Esophagus muscularis mucosa (tissue), 4 donors: Measurements from ENCODE around the gene MRPL58. TPM values are rescaled to one million over a fixed set of nuclear protein-coding genes. Genes with fewer than 3 reads are reported as not detected.
"Not testable (repeated sequence)": the region's sequence is repeated elsewhere in the genome, so short reads cannot be mapped to it uniquely, and the experiment has no call there.

ENCODE experiments used
- DNase-seq: peaks from one replicate; pipeline ENCODE4 v3.0.0-alpha.2; 2017; ENCODE audit errors: extremely low spot score
- H3K27ac ChIP-seq, 4 donors: fragments of 200-600 bp; sonication (generic); replicated peaks in 1 of 4; 1 replicate in 3 of 4; 2 replicates in 1 of 4; pipeline ENCODE4 v1.5.1; 2016 to 2019; ENCODE audit warnings: mild to moderate bottlenecking in 1 of 4
- H3K27me3 ChIP-seq, 4 donors: fragments of 200-600 bp; sonication (generic); one replicate each; pipeline versions ENCODE4 v1.5.1 to v1.6.0; 2016 to 2019
- H3K36me3 ChIP-seq, 4 donors: fragments of 200-600 bp; sonication (generic); one replicate each; pipeline ENCODE4 v1.5.1; 2016 to 2019
- H3K4me1 ChIP-seq, 4 donors: fragments of 200-600 bp; sonication (generic); one replicate each; pipeline ENCODE4 v1.5.1; 2016 to 2019
- H3K4me3 ChIP-seq, 4 donors: fragments of 200-600 bp; sonication (generic); 1 replicate in 2 of 4; 2 replicates in 2 of 4; pipeline ENCODE4 v1.5.1; 2016 to 2019; ENCODE audit warnings: mild to moderate bottlenecking in 4 of 4, moderate library complexity in 1 of 4
- H3K9me3 ChIP-seq, 4 donors: fragments of 200-600 bp; sonication (generic); 1 replicate in 3 of 4; 2 replicates in 1 of 4; pipeline ENCODE4 v1.5.1; 2016 to 2019
- EP300 ChIP-seq: sonication (generic); formaldehyde crosslinking; IDR thresholded peaks from one replicate; pipeline ENCODE4 v1.6.1; 2017; ENCODE audit warnings: antibody characterized with exemption
- POLR2A ChIP-seq: fragments of 450-650 bp; IDR thresholded peaks from one replicate; pipeline ENCODE4 v1.6.1; 2017; ENCODE audit warnings: antibody characterized with exemption, moderate library complexity, mild to moderate bottlenecking, low read depth
- POLR2AphosphoS5 ChIP-seq, 2 donors: sonication (generic); formaldehyde crosslinking; IDR thresholded peaks; one replicate each; pipeline ENCODE4 v1.6.1; 2017; ENCODE audit warnings: antibody characterized with exemption in 2 of 2
- WGBS: methylation state at CpG from one replicate; pipeline ENCODE4 v1.1.5; 2018; 5-methylcytosine and 5-hydroxymethylcytosine counted together
- intact Hi-C: fragments of 100-400 bp; cut with DNase I; formaldehyde crosslinking; loops from one replicate; pipeline ENCODE4 v1.15.1; 2023
- total RNA-seq, 4 donors: library from RNA; depleted of rRNA; stranded (reverse); fragments of >200 nt; gene quantifications; one replicate each; pipeline versions ENCODE4 v1.1.0 to v1.2.1, GENCODE V29; 2016
- TF ChIP-seq, protein P1 (sequence below), 3 experiments: fragments of 200-600 bp in 2 of 3; fragments of 450-650 bp in 1 of 3; sonication (generic) in 2 of 3; IDR thresholded peaks; one replicate each; pipeline ENCODE4 v1.5.1; 2017 to 2019; ENCODE audit warnings: antibody characterized with exemption in 3 of 3, mild to moderate bottlenecking in 2 of 3, moderate library complexity in 1 of 3

MRPL58 gene
- total RNA-seq, 4 donors from 2014 or later, result 34.9 to 47.8 (median 40.2) TPM

DNA sequence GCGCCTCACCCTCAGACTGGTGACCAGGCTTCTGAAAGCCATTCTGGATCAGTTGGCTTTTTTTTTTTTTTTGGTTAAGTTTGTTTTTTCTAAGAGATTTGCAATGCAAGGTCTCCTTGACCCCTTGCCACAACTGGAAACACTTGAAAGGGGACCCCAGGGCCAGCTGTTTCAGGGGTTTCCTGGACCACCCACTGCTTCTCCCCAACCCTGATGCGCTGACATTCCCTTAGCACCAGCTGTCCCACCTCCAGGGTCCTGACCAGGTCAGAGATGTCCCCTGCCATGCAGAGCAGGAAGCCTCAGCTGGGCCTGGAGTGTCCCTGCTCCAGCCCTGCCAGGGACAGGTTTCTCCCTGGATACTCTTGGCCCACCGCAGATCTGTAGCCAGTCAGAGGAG lies 8.1 kb upstream of the MRPL58 start:
- WGBS, result 100% methylated on average over 2 of the region's 3 CpGs

DNA sequence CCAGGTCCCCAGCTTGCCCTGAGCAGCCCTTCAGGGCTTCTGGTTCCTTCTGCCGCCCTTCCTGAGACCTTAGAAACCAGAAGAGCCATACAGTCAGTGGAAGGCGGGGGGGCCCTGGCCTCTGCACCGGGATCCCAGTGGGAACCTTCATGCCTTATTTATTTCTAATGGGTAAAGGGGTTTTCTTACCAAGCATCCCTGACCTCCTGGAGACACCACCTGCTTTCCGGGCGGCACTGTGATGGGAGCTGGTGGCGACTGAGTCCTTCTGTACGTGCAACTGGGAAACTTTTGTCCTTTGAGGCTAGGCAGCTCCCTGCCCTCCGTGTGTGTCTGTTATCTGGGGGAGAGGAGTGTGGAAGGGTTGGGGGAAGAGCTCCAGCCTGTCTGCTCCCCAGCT lies 7.2 kb upstream of the MRPL58 start:
- peaks cover 28 to 56% (median 52%) of the 10 kb centered on the region in 4 donors for H3K36me3 ChIP-seq
- WGBS, result 86% methylated on average over 8 of the region's 8 CpGs
- H3K4me3 ChIP-seq, result no peak overlapping the region
- no peaks in the 10 kb centered on the region for H3K4me1 ChIP-seq
- intact Hi-C loops, result loop anchor here (5.0 kb wide), 1 partner anchor 33 kb away; the partner anchor contains the start of gene HID1
- no peaks in the 10 kb centered on the region for H3K27me3 ChIP-seq
- no peaks in the 10 kb centered on the region for H3K9me3 ChIP-seq
- no peak overlapping the region for H3K27ac ChIP-seq
- DNase-seq, result no peak
- no peak for TF ChIP-seq POLR2AphosphoS5 (IDR thresholded peaks at IDR 0.05)

More for the DNA sequence above, 8.1 kb upstream of the MRPL58 start:
- Histone ChIP-seq H3K27me3 (no peaks in the 10 kb centered on the region), H3K4me1 (peaks cover 0 to 6% (median 0%) of the 10 kb centered on the region in 4 donors), H3K4me3 (no peak overlapping the region), H3K36me3 (peaks cover 31 to 66% (median 61%) of the 10 kb centered on the region in 4 donors), H3K9me3 (no peaks in the 10 kb centered on the region), H3K27ac (no peak overlapping the region)
- intact Hi-C loops, result no loop called here
- no peak for TF ChIP-seq POLR2A
- TF ChIP-seq, protein P1, sequence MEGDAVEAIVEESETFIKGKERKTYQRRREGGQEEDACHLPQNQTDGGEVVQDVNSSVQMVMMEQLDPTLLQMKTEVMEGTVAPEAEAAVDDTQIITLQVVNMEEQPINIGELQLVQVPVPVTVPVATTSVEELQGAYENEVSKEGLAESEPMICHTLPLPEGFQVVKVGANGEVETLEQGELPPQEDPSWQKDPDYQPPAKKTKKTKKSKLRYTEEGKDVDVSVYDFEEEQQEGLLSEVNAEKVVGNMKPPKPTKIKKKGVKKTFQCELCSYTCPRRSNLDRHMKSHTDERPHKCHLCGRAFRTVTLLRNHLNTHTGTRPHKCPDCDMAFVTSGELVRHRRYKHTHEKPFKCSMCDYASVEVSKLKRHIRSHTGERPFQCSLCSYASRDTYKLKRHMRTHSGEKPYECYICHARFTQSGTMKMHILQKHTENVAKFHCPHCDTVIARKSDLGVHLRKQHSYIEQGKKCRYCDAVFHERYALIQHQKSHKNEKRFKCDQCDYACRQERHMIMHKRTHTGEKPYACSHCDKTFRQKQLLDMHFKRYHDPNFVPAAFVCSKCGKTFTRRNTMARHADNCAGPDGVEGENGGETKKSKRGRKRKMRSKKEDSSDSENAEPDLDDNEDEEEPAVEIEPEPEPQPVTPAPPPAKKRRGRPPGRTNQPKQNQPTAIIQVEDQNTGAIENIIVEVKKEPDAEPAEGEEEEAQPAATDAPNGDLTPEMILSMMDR (IDR thresholded peaks at IDR 0.05), result no peak
- TF ChIP-seq POLR2AphosphoS5 (IDR thresholded peaks at IDR 0.05), result no peak
- TF ChIP-seq EP300, result no peak
- no peak for DNase-seq

DNA sequence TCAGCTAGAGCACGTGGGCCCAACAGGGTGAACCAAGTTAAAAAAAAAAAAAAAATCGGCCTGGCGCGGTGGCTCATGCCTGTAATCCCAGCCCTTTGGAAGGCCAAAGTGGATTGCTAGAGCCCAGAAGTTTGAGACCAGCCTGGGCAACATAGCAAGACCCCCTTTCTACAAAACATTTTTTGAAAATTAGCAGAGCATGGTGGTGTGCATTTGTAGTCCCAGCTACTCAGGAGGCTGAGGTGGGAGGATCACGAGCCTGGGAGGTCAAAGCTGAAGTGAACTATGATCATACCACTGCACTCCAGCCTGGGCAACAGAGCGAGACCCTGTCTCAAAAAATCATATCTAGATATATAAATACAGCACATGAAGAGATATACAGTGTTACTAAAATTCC lies 6.4 kb upstream of the MRPL58 start:
- H3K27ac ChIP-seq, H3K27me3 ChIP-seq, DNase-seq, H3K4me3 ChIP-seq, H3K9me3 ChIP-seq, H3K4me1 ChIP-seq: not testable (repeated sequence)
- 90% methylated on average over 6 of the region's 6 CpGs for WGBS
- peaks cover 25 to 48% (median 45%) of the 10 kb centered on the region in 4 donors for H3K36me3 ChIP-seq
- intact Hi-C loops, result loop anchor here (5.0 kb wide), 1 partner anchor 34 kb away; the partner anchor contains the start of gene HID1

DNA sequence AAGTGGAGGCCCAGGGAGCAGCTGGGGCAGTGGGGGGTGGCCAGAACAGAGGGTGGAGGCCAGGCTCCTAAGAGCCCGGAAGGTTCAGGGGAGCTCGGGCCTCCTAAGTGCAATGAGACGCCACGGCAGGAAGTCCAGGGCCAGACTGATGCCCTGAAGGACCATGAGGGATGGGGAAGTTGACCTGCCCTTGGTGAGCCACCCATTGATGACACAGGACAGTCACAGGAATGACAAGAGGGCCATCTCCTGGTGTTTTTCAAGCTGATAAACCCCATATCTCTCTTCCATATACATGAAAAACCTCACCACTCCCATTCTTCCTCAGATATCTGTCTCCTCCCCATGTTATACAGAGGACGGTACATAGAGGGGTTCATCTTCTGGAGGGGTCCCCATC lies 5.8 kb upstream of the MRPL58 start:
- H3K4me1 ChIP-seq, result peaks cover 7 to 12% (median 11%) of the 10 kb centered on the region in 4 donors
- no peak overlapping the region for H3K27ac ChIP-seq
- H3K36me3 ChIP-seq, result peaks cover 23 to 43% (median 40%) of the 10 kb centered on the region in 4 donors
- H3K4me3 ChIP-seq, result no peak overlapping the region
- H3K27me3 ChIP-seq, result no peaks in the 10 kb centered on the region
- 77% methylated on average over 5 of the region's 5 CpGs for WGBS
- DNase-seq, result no peak
- intact Hi-C loops, result loop anchor here (5.0 kb wide), 1 partner anchor 34 kb away; the partner anchor contains the start of gene HID1
- TF ChIP-seq POLR2A (no peak), EP300 (no peak), POLR2AphosphoS5 (IDR thresholded peaks at IDR 0.05) (no peak)
- TF ChIP-seq, protein P1 (IDR thresholded peaks at IDR 0.05), result no peak
- H3K9me3 ChIP-seq, result no peaks in the 10 kb centered on the region

DNA sequence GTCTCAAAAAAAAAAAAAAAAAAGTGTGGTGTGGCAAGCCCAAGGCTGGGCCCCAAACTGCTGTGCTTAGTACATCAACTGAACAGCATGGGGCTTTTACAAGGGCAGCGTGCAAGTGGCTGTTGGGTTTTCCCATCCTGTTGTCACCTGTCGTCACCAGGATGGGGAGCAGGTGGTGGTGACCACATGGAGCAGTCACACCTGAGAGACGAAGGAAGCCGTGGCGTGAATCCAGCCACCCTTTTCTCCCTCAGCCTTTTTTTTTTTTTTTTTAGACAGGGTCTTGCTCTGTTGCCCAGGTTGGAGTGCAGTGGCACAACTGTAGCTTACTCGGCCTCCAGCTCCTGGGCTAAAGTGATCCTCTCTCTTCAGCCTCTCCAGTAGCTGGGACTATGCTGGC lies 4.1 kb upstream of the MRPL58 start:
- H3K36me3 ChIP-seq, result peaks cover 9 to 26% (median 23%) of the 10 kb centered on the region in 4 donors
- 88% methylated on average over 6 of the region's 6 CpGs for WGBS
- no peak overlapping the region for H3K4me3 ChIP-seq
- peaks cover 12 to 25% (median 23%) of the 10 kb centered on the region in 4 donors for H3K4me1 ChIP-seq
- DNase-seq, result no peak
- H3K27ac ChIP-seq, result no peak overlapping the region
- intact Hi-C loops, result loop anchor here (5.0 kb wide), 1 partner anchor 36 kb away; the partner anchor contains the start of gene HID1
- H3K27me3 ChIP-seq, result no peaks in the 10 kb centered on the region
- H3K9me3 ChIP-seq, result no peaks in the 10 kb centered on the region
- TF ChIP-seq EP300 (no peak), POLR2A (no peak), POLR2AphosphoS5 (IDR thresholded peaks at IDR 0.05) (no peak)
- TF ChIP-seq, protein P1 (IDR thresholded peaks at IDR 0.05), result no peak
